Psoas muscle (tissue), 8 donors: ENCODE measurements around the gene ITPR3. TPM values are rescaled to one million over a fixed set of nuclear protein-coding genes. Genes with fewer than 3 reads are reported as not detected.

Source experiments
- ATAC-seq, 4 donors: fragments of 200-7000 bp; cut with Tn5 transposase; one replicate each; pipeline ENCODE4 v1.9.1; 2020; ENCODE audit warnings: moderate library complexity in 3 of 4, mild to moderate bottlenecking in 2 of 4
- DNase-seq, 2 donors: peaks; one replicate each; pipeline ENCODE4 v3.0.0-alpha.2; 2020
- H3K27ac ChIP-seq: fragments of 200-600 bp; one replicate; pipeline ENCODE4 v1.8.0; 2022
- H3K27me3 ChIP-seq, 3 donors: fragments of 200-600 bp in 1 of 3; one replicate each; pipeline versions ENCODE4 v1.6.1 to v1.8.0; 2013 to 2022; ENCODE audit warnings: low read length in 2 of 3, mild to moderate bottlenecking in 2 of 3, moderate library complexity in 1 of 3; ENCODE audit not compliant: insufficient read depth in 3 of 3
- H3K36me3 ChIP-seq, 2 donors: fragments of 200-600 bp in 1 of 2; one replicate each; pipeline versions ENCODE4 v1.6.1 to v1.8.0; 2013 to 2022; ENCODE audit warnings: low read depth in 1 of 2, mild to moderate bottlenecking in 1 of 2, moderate library complexity in 1 of 2; ENCODE audit not compliant: insufficient read depth in 1 of 2
- H3K4me1 ChIP-seq: fragments of 200-600 bp; one replicate; pipeline ENCODE4 v1.8.0; 2022
- H3K4me3 ChIP-seq: fragments of 200-600 bp; one replicate; pipeline ENCODE4 v1.8.0; 2022; ENCODE audit warnings: mild to moderate bottlenecking
- H3K9me3 ChIP-seq: fragments of 200-600 bp; one replicate; pipeline ENCODE4 v1.8.0; 2022
- CTCF ChIP-seq: fragments of 200-600 bp; IDR thresholded peaks from one replicate; pipeline ENCODE4 v1.8.0; 2022; ENCODE audit warnings: antibody characterized with exemption
- WGBS, 3 donors: extraction: QIAGEN DNeasy Blood & Tissue Kit; methylation state at CpG; one replicate each; pipeline versions ENCODE4 v1.1.6 to v1.1.7; 2013; 5-methylcytosine and 5-hydroxymethylcytosine counted together
- intact Hi-C, 2 donors: fragments of 100-400 bp; cut with DNase I; formaldehyde crosslinking; loops; one replicate each; pipeline versions ENCODE4 v1.11.0 to v1.14.2; 2022
- polyA plus RNA-seq, 3 donors: library from polyadenylated mRNA; stranded (reverse); fragments of 200-250 nt; gene quantifications; one replicate each; pipeline ENCODE4 v1.2.3, GENCODE V29; 2013
- total RNA-seq, 4 donors: library from RNA; stranded (reverse); fragmentation: NEBNext Ultra II Directional in 2 of 4; extraction: Animal tissue kit (Norgen Biotek cat#: 25700) in 2 of 4; gene quantifications; one replicate each; pipeline versions ENCODE4 v1.2.1 to v1.2.4, GENCODE V29; 2021 to 2023
- donor health status: healthy with polysubstance abuse.
- donor health status: DM: no; HTN: no; CAD: no; lungs with moderate emphysema.
- donor health status: Bipolar disorder and iron deficiency.
- donor health status: healthy.
- donor health status: DM: yes; HTN: yes; CAD: no.
- donor health status: DM: no; HTN: no; CAD: no.
- donor health status: DM: no; HTN: no; CAD: no.
- donor health status: DM: yes; HTN: yes; CAD: no.

The ITPR3 gene
- total and polyA plus RNA-seq, 7 donors: 1.9 to 7.4 (median 3.8) TPM

GRCh38 chr6:33692078-33692759 is 71.1 kb downstream of the ITPR3 start:
- peak in 1 of 2 donors; percentile 45 for DNase-seq
- no peak for TF ChIP-seq CTCF
- Histone ChIP-seq H3K36me3 (peaks cover 0 to 39% of the 10 kb centered on the region in 2 donors), H3K4me3 (peak overlapping the region; percentile 31), H3K27me3 (no peaks in the 10 kb centered on the region), H3K27ac (peak overlapping the region; percentile 81), H3K9me3 (no peaks in the 10 kb centered on the region), H3K4me1 (peaks cover 54% of the 10 kb centered on the region)
- peak; percentile 7 to 57 (median 45) for ATAC-seq
- intact Hi-C loops: no loop called here
- 70 to 81% (median 72%) methylated on average over 12 of the region's 12 CpGs for WGBS, 3 donors

GRCh38 chr6:33692760-33693158 is 71.6 kb downstream of the ITPR3 start:
- Histone ChIP-seq H3K27me3 (no peaks in the 10 kb centered on the region), H3K4me1 (peaks cover 58% of the 10 kb centered on the region), H3K27ac (peak overlapping the region; percentile 81), H3K4me3 (peak overlapping the region; percentile 31), H3K9me3 (no peaks in the 10 kb centered on the region), H3K36me3 (peaks cover 0 to 44% of the 10 kb centered on the region in 2 donors)
- TF ChIP-seq CTCF: no peak
- peak; percentile 59 to 69 (median 64) for ATAC-seq
- DNase-seq: peak; percentile 59 to 77
- 38 to 64% (median 48%) methylated on average over 10 of the region's 10 CpGs for WGBS, 3 donors
- intact Hi-C loops: no loop called here

- Histone ChIP-seq H3K4me3 (peak overlapping the region; percentile 31), H3K4me1 (peaks cover 58% of the 10 kb centered on the region), H3K27me3 (no peaks in the 10 kb centered on the region), H3K27ac (peak overlapping the region; percentile 81), H3K9me3 (no peaks in the 10 kb centered on the region), H3K36me3 (peaks cover 0 to 48% of the 10 kb centered on the region in 2 donors)
- ATAC-seq (peak; percentile 64 to 84 (median 76)), DNase-seq (peak in 1 of 2 donors; percentile 74)
- 32 to 45% (median 35%) methylated on average over 28 of the region's 28 CpGs for WGBS, 3 donors
- intact Hi-C loops: no loop called here
- no peak for TF ChIP-seq CTCF
Measured at GRCh38 chr6:33693186-33694105, 72.3 kb downstream of the ITPR3 start.

- Histone ChIP-seq H3K27ac (peak overlapping the region; percentile 81), H3K36me3 (peaks cover 3 to 49% of the 10 kb centered on the region in 2 donors), H3K4me1 (peaks cover 62% of the 10 kb centered on the region), H3K27me3 (no peaks in the 10 kb centered on the region), H3K9me3 (no peaks in the 10 kb centered on the region), H3K4me3 (no peak overlapping the region)
- ATAC-seq (peak; percentile 22 to 30 (median 23)), DNase-seq (peak in 1 of 2 donors; percentile 58)
- intact Hi-C loops: no loop called here
- TF ChIP-seq CTCF: no peak
- WGBS, 3 donors: 31 to 53% (median 50%) methylated on average over 17 to 19 of the region's 19 CpGs
Measured at GRCh38 chr6:33694401-33694931, 73.3 kb downstream of the ITPR3 start.
